Right forelimb (tissue), 1 donor: ENCODE measurements around the gene CORT.
"Not testable (repeated sequence)": the region's sequence is repeated elsewhere in the genome, so short reads cannot be mapped to it uniquely, and the experiment has no call there.

ENCODE experiments used
- DNase-seq: peaks from one replicate; pipeline ENCODE4 v3.0.0-alpha.2; 2018

The CORT gene

GRCh38 chr1:10449751-10450150 is at the start of gene CORT:
TSS of gene CORT (plus strand) at chr1:10450031. CDS start at chr1:10450224, 193 bp downstream.
- no peak for DNase-seq

GRCh38 chr1:10401281-10401680 is 48.5 kb upstream of the CORT start:
- DNase-seq, result no peak

GRCh38 chr1:10402729-10403274 is 47.0 kb upstream of the CORT start:
- no peak for DNase-seq

GRCh38 chr1:10407201-10407600 is 42.6 kb upstream of the CORT start:
- DNase-seq, result no peak

- no peak for DNase-seq
Measured at GRCh38 chr1:10415211-10415930, 34.5 kb upstream of the CORT start.

GRCh38 chr1:10415967-10416366 is 33.9 kb upstream of the CORT start:
- DNase-seq, result not testable (repeated sequence)

GRCh38 chr1:10418741-10419140 is 31.1 kb upstream of the CORT start:
- not testable (repeated sequence) for DNase-seq

GRCh38 chr1:10419351-10419750 is 30.5 kb upstream of the CORT start:
- DNase-seq, result no peak

- DNase-seq, result no peak
Measured at GRCh38 chr1:10421637-10422036, 28.2 kb upstream of the CORT start.

- DNase-seq, result peak; percentile 52
Measured at GRCh38 chr1:10424034-10424433, 25.8 kb upstream of the CORT start.

- no peak for DNase-seq
Measured at GRCh38 chr1:10424651-10425050, 25.2 kb upstream of the CORT start.

- DNase-seq, result not testable (repeated sequence)
Measured at GRCh38 chr1:10425826-10426534, 23.9 kb upstream of the CORT start.

- DNase-seq, result not testable (repeated sequence)
Measured at GRCh38 chr1:10426535-10426848, 23.3 kb upstream of the CORT start.

- DNase-seq, result no peak
Measured at GRCh38 chr1:10428984-10429383, 20.8 kb upstream of the CORT start.

- no peak for DNase-seq
Measured at GRCh38 chr1:10429868-10430215, 20.0 kb upstream of the CORT start.

- peak; percentile 94 for DNase-seq
Measured at GRCh38 chr1:10430216-10431069, 19.4 kb upstream of the CORT start, which contains the start of gene CENPS. TSS of gene CENPS (plus strand) at chr1:10430433. CDS start at chr1:10430518, 85 bp downstream.

- no peak for DNase-seq
Measured at GRCh38 chr1:10431070-10431730, 18.6 kb upstream of the CORT start.

GRCh38 chr1:10432910-10433700 is 16.7 kb upstream of the CORT start:
- no peak for DNase-seq

GRCh38 chr1:10433790-10434189 is 16.0 kb upstream of the CORT start:
- DNase-seq, result no peak

GRCh38 chr1:10434590-10434989 is 15.2 kb upstream of the CORT start:
- no peak for DNase-seq

- no peak for DNase-seq
Measured at GRCh38 chr1:10437052-10437451, 12.8 kb upstream of the CORT start.

GRCh38 chr1:10438677-10439163 is 11.1 kb upstream of the CORT start:
- DNase-seq, result no peak
